Measurements from ENCODE around the gene IGSF21.

Gene IGSF21

DNA sequence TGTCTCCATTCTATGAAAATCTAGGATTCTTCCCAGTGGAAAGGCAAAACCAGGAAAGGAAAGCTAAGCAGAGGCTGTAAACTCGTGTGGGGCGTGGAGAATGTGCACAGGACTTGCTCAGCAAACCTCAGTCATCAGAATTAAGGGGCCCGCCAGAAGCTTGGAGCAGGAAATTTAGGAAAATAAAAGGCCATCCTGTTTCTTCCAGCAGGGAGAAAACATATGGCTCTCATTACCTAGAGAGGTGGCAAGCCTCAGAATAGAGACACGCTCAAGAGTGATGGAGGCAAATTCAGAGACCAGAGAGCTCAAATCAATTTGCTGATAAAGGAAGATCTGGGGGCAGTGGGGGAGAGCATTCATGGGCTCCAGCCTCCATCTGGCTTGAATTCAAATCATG lies 221.2 kb downstream of the IGSF21 start:
- no peak for DNase-seq (ENCODE audit: low spot score)

DNA sequence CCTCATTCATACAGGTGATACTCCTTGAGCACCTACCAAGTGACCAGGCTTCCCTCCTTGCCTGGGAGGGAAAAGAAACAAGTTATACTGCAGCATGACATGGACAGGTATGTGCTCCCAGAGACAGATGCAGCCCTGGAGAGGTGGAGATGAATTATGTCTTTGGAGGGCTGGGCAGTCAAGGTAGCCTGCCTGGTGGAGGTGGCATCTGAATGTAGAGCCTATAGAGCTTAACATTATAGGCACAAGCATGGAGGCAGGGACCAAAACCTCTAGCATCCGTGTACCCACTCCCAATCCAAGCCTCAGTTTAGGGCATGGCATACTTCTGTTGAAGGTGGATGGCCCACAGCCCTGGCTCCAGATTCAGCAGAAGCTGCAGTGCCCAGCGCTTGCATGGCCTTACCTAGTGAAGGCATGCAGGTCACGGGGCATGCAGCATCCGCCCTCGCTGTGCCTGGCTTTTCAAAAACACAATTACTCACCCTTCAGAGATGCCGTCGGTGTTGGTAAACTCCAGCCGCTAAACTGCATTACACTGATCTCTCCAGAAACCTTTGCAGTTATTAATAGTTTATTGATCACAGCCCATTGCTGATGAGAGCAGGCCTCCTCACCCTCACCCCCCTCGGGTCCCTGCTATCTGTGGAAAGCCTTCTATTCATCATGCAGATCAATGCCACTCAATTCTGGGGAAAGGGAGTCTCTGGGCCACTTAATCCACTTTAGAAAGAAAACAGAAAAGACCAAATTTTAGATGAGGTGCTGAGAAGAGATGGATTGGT lies 222.1 kb downstream of the IGSF21 start:
- no peak for DNase-seq (ENCODE audit: low spot score)

DNA sequence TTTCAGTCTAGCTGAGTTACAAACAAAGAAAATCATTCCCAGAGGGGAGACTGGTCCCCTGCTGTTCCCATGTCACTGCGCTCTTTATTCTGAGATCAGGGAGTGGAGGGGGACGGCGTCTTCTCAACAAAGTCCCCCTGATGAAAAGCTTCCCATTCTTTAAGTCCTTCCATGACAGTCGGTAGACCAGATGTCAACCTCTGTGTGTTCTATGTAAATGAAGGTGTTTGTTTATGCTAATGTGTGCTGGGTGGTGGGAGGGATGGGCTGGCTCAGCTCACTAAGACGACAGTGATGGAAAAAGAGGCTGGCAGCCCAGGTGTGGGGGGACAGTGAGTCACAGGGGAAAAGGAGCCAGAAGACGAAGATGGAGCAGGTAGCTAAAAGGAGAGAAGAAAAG lies 225.0 kb downstream of the IGSF21 start:
- no peak for DNase-seq (ENCODE audit: low spot score)

DNA sequence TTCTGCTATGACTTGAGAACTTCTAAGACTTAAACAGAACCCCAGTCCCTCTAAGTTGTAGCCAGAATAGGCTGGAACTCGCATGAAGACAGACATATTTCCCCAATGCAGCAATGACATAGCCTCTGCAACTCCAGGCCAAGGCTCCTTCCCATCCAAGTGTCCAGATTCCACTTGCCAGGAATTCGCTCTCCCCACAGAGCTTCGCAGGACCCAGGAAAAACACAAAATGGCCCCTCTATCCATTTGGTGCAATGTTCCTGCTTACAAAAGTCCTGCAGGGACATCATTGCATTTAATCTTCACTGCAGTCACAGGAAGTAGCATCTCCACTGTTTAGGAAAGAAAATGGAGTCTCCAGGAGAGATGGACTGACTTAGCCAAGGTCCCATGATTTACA lies 225.6 kb downstream of the IGSF21 start:
- no peak for DNase-seq (ENCODE audit: low spot score)

DNA sequence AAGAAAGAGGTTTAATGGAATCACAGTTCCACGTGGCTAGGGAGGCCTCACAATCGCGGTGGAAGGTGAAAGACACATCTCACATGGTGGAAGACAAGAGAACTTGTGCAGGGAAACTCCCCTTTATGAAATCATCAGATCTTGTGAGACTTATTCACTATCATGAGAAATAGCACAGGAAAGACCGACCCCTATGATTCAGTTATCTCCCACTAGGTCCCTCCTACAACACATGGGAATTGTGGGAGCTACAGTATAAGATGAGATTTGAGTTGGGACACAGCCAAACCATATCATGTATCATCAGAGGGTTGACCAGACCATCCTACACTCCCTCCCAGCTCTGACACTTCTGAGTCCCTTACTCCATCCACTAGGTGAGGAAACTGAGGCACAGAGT lies 229.2 kb downstream of the IGSF21 start:
- no peak for DNase-seq (ENCODE audit: low spot score)

DNA sequence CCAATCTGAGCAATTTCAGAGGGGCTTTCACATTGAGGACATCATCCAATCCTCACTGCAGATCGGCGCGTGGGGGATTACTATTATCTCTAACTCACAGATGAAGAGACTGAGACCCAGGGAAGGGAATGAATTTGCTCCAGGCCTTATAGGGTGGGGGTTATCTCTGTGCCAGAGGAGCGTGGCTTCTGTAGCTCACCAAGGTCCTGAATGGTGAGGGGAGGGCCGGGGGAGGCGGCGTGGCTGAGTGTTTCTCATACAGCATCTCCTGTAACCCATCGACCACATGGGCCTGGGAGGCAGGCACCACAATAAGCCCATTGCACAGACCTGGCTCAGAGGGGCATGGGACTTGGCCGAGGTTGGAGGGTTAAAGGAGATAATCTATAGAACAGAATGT lies 230.2 kb downstream of the IGSF21 start:
- DNase-seq (ENCODE audit: low spot score): no peak

DNA sequence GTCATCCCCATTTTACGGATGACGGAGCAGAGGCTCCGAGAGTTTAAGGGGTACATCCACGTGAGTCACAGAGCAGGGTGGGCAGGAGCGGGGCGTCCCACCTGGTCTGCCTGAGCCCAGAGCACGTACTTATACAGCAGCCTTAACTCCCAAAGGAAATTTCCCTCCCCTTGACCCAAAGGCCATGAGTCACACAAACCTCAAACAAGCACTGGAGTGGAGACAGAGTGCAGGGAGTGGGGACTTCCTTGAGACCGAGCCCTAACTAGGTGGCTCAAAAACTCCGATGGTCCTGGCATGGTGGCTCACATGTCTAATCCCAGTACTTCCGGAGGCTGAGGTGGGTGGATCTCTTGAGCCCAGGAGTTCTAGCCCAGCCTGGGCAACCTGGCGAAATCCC lies 231.6 kb downstream of the IGSF21 start:
- no peak for DNase-seq (ENCODE audit: low spot score)

DNA sequence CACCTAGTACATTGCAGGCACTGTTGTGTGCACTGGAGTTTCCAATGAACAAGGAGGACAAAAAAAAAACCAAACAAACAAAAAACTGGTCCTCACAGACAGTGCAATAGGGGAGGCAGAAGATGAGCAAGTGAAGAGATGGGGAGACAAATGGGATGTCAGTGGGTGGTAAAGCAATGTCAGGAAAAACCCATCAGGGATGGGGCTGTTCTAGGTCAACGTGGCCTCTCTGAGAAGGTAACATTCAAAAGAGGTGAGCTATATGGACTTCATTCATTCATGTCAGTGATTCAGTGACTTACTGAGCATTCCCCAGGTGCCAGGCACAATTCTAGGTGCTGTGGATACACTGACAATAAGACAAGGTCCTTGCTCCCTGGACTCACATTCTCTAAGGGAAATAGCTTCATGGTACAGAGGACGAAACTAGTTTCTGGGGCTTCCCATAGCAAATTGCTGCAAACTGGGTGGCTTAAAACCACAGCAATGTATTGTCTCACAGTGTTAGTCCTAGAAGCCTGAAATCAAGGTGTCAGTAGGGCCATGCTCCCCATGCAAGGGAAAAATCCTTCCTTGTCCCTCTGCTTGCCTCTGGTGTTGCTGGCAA lies 232.7 kb downstream of the IGSF21 start:
- DNase-seq (ENCODE audit: low spot score): no peak

DNA sequence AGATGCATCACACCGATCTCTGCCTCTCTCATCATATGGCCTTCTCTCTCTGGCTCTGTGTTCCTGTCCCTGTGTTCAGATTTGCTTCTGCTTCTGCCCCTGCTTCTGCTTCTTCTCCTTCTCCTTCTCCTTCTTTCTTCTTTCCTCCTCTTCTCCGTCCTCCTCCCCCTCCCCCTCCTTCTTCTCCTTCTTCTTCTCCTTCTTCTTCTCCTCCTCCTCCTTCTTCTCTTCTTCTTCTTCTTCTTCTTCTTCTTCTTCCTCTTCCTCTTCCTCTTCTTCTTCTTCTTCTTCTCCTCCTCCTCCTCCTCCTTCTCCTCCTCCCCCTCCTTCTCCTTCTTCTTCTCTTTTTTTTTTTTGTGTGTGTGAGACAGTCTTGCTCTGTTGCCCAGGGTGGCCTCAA lies 233.2 kb downstream of the IGSF21 start:
- DNase-seq (ENCODE audit: low spot score): no peak

DNA sequence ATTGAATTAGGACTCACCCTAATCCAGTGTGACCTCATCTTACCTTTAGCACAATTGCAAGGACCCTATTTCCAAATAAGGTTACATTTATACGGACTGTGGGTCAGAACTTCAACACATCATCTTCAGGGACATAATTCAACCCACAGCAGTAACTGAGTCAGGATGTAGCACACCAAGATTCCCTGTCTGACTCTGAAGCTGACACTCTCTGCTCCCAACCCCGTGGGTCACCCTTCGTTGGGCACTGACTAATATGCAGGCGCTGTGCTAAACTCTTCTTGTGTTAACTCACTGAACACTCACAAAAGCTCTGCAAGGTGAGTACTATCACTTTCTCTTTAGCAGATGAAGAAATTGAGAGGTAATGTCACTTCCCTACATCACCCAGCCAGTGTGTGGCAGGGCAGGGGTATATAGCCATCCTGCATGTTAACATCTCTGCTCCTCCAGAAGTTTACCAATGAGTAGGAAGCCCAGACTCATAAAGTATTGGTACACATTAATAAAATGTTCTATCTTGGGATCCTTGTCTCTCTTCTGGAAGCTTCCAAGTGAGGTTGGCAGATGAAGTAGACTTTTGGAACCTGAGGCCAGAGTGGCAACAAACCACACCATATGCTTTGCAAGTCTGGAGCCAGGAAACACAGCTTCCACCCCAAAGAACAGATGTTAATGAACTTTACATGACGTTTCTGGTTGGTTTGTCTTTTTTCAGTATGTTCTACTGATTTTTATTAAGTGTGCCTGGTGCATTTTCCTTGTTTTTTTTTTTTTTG lies 233.9 kb downstream of the IGSF21 start:
- DNase-seq (ENCODE audit: low spot score): no peak

DNA sequence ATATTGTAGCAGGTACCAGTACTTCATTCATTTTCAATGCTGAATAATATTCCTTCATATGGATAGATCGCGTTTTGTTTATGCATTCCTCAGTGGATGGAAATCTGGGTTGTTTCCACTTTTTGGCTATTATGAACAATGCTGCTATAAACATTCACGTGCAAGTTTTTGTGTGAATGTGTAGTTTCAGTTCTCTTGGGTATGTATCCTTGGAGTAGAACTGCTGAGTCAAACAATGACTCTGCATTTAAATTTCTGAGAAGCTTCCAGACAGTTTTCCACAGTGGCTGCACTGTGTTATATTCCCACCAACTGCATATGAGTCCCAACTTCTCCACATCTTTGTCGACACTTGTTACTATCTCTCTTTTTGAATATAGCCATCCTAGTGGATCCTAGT lies 235.1 kb downstream of the IGSF21 start:
- DNase-seq (ENCODE audit: low spot score): no peak

DNA sequence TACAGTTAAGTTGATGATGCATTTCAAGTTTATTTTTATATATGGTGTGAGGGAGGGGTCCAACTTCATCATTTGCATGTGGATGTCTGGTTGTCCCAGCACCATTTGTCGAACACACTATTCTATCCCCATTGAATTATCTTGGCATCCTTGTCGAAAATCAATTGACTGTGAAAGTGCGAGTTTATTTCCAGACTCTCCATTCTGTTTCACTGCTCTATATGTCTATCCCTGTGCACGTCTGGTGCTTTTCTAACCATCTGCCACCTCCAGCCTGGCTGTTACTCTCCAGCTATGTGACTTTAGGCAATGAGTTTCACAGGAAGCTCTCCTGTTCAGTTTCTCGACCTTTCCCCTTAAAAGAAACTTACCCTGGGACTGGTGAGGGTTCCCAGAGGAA lies 236.0 kb downstream of the IGSF21 start:
- DNase-seq (ENCODE audit: low spot score): no peak

DNA sequence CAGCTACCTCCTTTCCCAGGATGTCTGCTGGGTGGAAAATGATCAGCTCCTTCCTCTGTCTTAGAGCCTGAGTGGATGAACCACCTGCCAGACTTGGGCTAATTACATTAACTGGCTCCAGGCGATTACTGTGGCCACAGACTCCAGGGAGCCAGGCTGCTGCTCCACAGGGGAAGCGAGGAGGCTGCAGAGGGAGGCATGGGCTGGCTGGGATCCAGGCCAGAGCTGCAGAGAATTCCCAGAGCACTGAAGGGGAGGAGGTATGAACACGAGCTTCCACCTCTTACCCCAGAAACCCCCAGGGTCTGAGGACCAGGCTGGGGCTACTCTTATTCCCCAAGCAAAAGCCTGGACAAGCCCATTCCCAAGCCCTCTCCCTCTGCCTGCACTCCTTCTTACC lies 237.2 kb downstream of the IGSF21 start:
- DNase-seq (ENCODE audit: low spot score): no peak

DNA sequence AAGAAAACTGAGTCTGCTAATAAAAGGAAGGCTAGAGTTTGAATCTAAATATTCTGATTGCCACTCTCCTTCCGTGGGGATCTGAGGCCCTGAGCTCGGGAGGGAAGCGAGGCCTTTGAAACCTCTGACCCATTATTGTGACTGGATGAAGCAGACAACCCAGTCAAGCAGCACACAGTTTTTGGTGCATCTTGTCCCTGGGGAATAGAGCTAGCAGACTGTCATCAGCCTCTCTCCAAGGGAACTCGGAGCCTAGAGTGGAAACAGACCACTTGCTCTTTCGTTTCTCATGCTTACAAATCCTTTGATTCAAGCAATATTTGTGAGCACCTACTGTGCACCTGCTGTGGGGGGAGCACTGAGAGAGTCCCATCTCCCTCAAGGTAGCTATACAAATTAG lies 240.0 kb downstream of the IGSF21 start:
- DNase-seq (ENCODE audit: low spot score): no peak

DNA sequence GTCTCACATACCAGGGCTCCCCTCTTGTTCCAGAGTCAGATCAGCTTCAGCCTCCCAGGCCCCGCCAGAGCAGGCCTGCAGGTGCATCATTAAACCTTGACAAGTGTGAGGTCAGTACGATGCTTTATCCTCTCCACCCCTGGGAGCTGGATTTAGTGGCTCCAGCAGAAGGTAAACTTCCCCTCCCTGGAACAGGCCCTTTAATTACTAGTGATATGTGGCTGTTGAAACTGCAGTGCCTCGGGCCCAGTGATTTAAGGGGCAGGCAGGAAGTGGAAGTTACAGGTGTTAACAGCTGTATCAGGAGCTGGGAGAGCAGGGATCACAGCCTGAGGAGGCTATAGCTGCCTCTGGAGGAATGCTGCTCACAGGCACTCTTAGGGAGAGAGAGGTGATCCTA lies 240.8 kb downstream of the IGSF21 start:
- no peak for DNase-seq (ENCODE audit: low spot score)

DNA sequence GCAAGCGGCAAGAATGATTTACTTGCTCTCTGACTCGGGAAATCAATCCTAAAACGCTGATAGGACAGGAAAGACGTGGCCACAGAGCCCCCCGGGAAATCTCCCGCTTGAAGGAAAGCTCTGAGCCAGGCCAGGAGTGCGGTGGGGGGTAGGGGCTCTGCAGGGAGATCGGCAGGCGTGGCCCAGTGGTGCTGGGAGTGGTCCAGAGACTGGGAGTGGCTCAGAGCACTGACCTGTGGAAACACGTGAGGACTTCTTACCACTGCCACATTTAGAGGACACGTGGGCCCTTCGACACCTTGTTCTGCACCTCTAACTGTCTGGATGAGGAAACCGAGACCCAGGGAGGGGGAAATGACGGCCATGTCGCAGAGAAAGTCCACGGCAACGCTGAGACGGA lies 243.1 kb downstream of the IGSF21 start:
- DNase-seq (ENCODE audit: low spot score): no peak

DNA sequence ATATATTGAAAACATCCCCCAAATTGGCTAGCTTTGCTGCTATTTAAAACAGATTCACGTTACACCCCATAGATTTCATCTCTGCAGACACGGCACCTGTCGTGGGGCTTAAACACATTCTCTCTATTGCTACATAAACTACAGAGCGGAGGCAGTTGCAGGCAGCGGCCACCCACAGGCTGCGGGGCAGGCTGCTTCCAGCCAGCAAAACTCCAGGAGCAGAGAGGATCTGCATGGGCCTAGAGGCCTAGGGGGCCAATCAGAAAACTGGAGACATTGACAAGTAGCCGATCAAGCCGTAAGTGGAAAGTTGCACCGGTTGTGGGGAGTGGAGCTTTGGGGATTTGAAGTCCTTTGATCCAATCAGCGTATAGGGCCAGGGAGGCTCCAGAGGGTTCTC lies 244.1 kb downstream of the IGSF21 start:
- DNase-seq (ENCODE audit: low spot score): no peak

DNA sequence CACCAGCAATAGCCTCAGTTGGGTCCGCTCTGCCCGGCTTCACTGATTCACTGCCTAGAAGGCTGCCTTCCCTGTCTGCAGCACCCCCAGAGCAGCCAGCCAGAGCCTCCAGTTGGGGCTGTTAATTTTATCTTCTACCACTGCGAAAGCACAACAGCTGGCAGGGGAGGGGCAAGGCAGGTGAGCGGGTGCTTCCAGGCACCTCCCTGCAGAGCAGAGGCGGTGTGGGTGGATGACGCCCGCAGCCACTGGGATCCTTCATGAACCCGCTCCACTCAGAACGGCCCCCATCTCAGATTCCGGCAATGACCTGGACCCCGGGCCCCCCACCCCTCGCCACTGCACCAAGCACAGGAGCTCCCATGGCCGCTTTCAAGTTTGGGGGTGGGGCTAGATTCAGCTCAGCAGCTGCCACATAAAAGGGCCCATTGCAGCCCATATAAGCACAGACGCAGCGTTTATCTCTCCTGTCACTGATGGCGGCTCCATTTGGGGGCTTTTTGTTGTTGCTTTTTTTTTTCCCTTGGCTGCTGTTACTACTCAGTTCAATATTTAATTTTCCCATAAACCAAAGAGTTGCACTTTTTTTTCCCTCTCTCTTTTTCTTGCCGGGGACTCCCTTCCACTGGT lies 245.2 kb downstream of the IGSF21 start:
- DNase-seq (ENCODE audit: low spot score): no peak

DNA sequence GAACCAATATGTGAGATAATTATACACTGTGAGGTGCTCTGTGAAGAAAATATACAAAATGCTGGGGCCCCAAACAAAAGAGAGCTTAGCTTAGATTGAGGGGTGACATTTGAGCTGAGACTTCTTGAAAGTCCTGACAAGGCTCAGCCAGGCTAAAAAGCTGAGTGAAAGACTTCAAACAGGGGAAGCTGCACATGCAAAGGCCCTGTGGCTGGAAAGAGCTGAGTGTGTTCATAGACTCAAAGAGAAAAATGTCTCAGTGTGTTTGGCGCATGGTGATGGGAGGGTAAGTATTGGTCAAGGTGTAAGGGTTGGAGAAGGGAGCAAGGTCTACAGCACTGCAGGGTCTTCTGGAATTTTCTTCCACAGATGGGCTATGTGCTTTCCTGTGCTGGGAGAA lies 245.9 kb downstream of the IGSF21 start:
- no peak for DNase-seq (ENCODE audit: low spot score)

DNA sequence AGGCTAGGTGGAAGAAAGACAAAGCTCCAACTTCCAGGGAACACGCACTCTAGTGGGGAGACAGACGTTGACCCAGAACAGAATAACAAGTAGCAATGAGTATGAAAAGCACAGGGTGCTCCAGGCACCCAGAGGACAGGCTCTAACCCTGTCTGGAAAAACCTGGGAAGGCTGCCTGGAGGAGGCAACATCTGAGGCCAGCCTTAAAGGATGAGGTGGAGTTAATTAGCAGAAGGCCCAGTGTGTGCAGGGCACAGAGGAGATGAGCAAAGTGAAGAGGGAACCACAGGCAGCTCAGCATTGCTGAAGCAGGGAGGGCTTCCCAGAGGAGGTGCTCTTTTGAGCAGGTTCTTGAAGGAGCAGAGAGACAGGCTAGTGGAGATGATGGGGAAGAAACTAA lies 246.4 kb downstream of the IGSF21 start:
- DNase-seq (ENCODE audit: low spot score): no peak

DNA sequence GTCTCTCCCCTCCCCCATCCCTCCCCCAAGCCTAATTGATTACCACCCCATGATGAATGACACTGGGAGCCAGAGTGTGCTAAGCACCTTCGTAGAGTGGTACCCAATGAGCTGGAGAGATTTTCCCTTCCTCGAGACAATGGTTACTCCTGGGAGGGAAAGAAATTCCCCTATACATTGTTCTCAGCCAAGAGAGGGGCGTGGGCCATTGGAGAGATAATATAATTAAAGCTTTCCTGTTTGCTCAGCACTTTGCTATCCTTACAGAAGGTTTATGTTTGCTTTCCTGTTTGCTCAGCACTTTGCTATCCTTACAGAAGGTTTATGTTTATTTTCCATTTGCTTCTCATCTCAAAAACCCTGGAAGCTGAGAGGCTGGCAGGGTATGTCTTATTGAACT lies 247.0 kb downstream of the IGSF21 start:
- no peak for DNase-seq (ENCODE audit: low spot score)

DNA sequence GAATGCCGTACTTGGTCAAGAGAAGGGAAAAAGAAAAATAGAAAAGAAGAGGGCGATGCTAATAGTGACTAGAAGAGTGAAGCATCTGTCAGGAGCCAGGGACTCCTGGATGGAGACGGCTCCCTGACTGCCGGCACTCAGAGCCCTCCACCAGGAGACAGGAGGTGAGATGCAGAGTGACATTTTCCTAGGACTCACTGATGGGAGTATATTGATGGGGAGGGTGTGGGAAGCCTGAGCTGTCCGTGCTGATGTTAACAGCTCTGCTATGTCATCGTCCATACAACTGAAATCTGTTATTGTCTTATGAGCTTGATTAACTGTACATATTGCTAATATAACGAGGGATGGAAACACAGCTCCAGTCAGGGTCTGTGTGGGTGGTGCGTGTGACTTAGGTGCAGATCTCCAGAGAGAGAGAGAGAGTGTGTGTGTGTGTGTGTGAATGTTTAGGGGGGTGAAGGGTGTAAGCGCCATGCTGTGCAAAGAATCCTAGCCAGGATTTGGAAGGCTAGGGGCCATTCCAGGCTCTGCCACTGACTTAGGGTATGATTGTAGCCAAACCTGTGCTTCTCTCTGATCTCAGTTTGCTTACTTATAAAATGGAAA lies 250.1 kb downstream of the IGSF21 start:
- DNase-seq (ENCODE audit: low spot score): no peak

Data from globus pallidus (tissue), 1 donor.